ENCODE results near the gene NCKIPSD.

GRCh38 chr3:48708481-48708889 is 22.8 kb upstream of the NCKIPSD start:
- TF ChIP-seq CTCF (IDR thresholded peaks at IDR 0.05; ENCODE audit: borderline replicate concordance, extremely low read depth, low read length, poor library complexity, severe bottlenecking) (no peak), EZH2 (IDR thresholded peaks at IDR 0.05; ENCODE audit: borderline replicate concordance, low read depth, low read length, severe bottlenecking) (no peak)
